Measurements from ENCODE around the gene CDKN2D.
"Not testable (repeated sequence)": the region's sequence is repeated elsewhere in the genome, so short reads cannot be mapped to it uniquely, and the experiment has no call there.

CDKN2D gene

GRCh38 chr19:10580979-10581631 is 12.3 kb upstream of the CDKN2D start:
- peak; percentile 91 for DNase-seq

GRCh38 chr19:10577951-10578350 is 9.2 kb upstream of the CDKN2D start:
- DNase-seq: no peak

DNA sequence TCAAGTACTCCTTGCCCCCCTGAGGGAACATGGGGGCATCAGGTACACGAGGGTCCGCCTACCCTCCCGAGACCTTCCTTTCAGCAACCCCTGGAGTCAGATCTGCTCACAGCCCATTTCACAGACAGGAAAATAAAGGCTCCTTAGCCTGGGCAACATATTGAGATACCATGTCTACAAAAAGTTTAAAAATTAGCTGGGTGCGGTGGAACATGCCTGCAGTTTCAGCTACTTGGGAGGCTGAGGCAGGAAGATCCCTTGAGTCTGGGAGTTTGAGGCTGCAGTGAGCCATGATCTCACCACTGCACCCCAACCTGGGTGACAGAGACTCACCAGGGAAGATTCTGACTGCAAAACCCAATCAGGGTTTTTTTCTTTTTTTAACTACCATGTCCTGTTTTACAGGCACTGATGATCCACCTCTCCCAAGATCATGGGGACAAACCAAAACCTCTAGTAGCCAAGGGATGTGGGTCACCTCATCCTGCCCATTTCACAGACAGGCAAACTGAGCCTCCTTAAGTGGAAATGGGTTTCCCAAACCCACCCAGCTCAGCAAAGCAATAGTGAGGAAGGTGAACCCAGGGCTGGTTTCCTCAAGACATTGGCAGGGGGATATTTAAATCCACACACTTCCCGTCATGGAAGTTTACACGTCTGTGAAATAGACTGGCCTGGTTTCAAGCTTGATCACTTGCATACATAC is 6.4 kb upstream of the CDKN2D start:
- no peak for DNase-seq

GRCh38 chr19:10574462-10574861 is 5.7 kb upstream of the CDKN2D start:
- DNase-seq: no peak

GRCh38 chr19:10573793-10574192 is 5.0 kb upstream of the CDKN2D start:
- DNase-seq: not testable (repeated sequence)

DNA sequence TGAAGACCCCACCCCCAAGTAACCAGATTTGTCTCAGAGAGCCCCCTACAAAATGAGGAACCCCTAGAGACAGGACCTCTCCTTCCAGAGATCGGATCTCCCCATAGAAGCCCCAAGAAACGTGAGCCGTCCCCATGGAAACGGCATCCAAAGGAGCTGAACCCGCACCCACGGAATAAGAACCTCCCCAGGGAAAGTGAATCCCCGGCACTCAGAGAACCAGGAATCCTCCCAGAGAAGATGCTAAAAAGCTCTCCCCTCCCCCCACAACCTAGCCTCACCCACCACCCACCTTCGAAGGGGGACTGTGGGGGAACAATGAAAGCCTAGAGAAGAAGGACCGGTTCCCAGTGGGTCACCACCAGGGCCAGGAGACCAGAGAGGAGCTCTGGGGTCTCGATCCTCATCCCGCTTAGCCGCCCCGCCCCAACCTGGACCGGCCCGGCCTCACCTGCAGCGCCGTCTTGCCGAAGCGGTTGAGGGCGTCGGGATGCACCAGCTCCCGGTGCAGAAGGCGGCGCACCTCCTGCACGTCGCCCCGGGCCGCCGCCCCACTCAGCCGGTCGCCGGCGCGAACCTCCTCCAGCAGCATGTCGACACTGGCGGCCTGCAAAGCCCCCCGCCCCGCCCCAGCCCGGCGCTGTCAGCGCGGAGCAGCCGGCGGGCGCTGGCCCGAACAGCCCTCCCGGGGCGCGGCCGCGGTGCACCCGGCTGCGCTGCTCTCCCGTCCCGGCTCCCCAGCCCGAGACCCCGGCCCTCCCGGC is 535 bp downstream of the CDKN2D start:
- DNase-seq: no peak

- DNase-seq: no peak
Measured at GRCh38 chr19:10567656-10568055, 1.1 kb downstream of the CDKN2D start.

DNA sequence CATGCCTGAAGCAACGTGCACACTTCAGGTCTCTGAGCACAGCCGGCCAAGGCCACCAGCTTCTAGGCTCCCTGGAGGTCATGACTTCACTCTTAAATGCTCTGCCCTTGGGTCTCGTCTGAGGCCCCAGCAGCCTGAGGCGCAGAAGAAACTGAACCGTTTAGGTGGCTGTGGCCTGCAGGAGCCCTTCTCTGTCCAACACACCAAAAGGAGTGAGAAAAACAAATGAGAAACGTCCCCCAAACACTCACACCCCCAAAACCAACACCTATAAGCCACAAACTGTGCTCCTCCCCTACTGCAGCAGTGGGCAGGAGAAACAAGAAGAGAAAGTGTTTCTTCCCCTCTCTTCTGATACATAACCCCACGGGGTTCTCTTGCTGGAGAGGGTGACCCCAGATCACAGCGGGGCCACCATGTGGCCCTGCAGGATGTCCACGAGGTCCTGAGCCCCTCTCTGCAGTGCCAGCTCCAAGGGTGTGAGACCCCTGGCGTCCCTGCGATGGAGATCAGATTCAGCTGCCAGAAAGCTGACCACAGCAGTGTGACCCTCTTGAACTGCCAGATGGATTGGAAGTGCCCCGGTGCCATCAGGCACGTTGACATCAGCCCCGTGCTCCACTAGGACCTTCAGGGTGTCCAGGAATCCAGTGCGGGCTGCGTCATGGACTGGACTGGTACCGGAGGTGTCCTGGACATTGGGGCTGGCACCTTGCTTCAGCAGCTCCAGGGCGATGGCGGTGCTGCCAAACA is 1.9 kb downstream of the CDKN2D start:
- DNase-seq: no peak

- no peak for DNase-seq
Measured at GRCh38 chr19:10566408-10566657, 2.4 kb downstream of the CDKN2D start.

- peak; percentile 98 for DNase-seq
Measured at GRCh38 chr19:10565567-10566407, 3.0 kb downstream of the CDKN2D start, which contains the start of gene KRI1. Gene KRI1 (minus strand): TSS chr19:10566010. CDS start chr19:10565999, 11 bp downstream.

- DNase-seq: peak; percentile 36
Measured at GRCh38 chr19:10565028-10565566, 3.7 kb downstream of the CDKN2D start.

DNA sequence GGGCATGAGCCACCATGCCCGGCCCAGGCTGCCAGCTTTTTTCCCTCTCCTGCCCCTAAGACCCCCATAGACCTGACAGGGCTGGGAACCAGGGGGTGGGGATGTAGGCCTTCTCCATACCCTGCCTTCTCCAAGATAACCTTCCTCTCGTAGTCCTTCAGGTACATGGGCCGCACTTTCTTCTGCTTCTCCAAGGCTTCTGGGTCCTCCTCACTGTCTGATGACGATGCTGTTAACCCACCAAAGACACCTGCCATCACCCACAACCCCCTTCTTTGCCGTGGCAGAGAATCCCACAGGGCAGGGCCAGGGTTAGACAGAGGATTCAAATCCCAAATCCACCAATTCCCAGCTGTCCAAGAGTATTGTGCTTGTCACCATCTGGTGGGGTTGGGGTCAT is 6.2 kb downstream of the CDKN2D start:
- DNase-seq: no peak

GRCh38 chr19:10560154-10560553 is 8.6 kb downstream of the CDKN2D start:
- no peak for DNase-seq

GRCh38 chr19:10557603-10558197 is 11.1 kb downstream of the CDKN2D start:
- DNase-seq: no peak

DNA sequence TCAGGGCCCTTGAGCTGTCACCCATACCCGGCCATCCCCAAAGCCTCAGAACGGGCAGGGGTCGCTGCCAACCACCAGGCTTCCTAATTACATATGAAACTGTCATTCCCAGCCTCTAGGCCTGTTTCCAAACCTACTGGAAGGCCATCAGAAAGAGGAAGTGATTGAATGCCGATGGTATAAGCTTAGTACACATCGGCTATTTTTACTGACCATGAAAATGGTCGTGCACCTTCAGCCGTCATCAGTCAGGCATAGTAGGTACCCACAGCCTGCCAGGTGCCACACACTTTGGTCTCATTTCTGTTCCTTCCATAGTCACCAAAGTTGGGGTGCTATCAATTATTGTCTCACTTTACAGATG is 13.2 kb downstream of the CDKN2D start:
- DNase-seq: no peak

GRCh38 chr19:10554760-10555609 is 13.8 kb downstream of the CDKN2D start:
- no peak for DNase-seq

- DNase-seq: no peak
Measured at GRCh38 chr19:10553943-10554381, 14.8 kb downstream of the CDKN2D start.

DNA sequence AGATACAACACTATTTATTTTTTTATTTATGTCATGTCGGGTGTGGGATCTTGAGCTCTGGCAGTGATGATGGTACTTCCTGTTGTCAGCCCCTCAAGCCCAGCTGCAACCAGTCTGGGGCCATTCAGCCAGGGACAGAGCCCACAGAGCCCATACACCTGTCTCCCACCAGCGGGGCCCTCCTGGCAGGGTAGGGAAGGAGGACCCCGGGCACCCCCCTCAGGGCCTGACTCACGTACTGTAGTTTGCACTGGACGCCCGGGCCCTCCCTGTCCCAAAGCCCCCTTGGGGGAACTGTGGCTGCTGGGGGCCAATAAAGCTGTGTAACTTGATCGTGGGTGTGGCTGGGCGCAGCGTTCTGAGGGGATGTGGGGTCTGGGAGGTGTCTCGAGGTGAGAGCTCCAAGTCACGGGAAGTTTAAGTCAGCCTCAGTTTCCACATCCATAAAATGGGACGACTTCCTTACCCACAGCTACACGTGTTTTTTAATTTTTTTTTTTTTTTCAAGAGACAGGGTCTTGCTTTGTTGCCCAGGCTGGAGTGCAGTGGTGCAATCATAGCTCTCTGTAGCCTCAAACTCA is 15.6 kb downstream of the CDKN2D start:
- DNase-seq: no peak

GRCh38 chr19:10552510-10553053 is 16.2 kb downstream of the CDKN2D start:
- no peak for DNase-seq

DNA sequence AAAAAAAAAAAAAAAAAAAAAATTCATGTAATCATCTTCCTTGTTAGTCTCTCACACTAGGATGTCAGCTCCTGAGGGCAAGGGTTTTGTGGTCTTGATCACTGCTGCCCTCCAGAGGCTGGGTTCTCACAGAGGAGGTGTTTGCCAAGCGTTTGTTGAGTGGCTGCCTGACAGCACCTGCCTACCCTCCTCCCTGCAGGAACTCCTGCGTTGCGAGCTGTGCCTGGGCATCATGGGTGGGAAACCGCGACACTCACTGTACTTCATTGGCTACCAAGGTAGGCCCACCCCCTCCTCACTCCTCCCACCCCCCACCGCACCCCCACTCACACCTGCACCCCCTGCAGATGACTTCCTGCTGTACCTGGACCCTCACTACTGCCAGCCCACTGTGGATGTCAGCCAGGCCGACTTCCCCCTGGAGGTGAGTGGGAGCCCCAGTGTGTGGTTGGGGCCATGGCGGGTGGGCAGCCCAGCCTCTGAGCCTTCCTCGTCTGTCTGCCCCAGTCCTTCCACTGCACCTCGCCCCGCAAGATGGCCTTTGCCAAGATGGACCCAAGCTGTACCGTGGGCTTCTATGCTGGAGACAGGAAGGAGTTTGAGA is 17.0 kb downstream of the CDKN2D start:
- DNase-seq: no peak
